ENCODE measurements around the gene LARP1.

- TF ChIP-seq RAD21 (IDR thresholded peaks at IDR 0.05; ENCODE audit: low read depth) = no peak
- TF ChIP-seq TAF1 (IDR thresholded peaks at IDR 0.05; ENCODE audit: low read depth) = no peak
- TF ChIP-seq REST (IDR thresholded peaks at IDR 0.05; ENCODE audit: low read depth) = no peak
- TF ChIP-seq TEAD4 (IDR thresholded peaks at IDR 0.05) = no peak
These were observed 6.0 kb downstream of the LARP1 start for GRCh38 chr5:154761046-154761736.

All from Ishikawa (cell line).